ENCODE results near the gene IFNA16.

The IFNA16 gene

DNA sequence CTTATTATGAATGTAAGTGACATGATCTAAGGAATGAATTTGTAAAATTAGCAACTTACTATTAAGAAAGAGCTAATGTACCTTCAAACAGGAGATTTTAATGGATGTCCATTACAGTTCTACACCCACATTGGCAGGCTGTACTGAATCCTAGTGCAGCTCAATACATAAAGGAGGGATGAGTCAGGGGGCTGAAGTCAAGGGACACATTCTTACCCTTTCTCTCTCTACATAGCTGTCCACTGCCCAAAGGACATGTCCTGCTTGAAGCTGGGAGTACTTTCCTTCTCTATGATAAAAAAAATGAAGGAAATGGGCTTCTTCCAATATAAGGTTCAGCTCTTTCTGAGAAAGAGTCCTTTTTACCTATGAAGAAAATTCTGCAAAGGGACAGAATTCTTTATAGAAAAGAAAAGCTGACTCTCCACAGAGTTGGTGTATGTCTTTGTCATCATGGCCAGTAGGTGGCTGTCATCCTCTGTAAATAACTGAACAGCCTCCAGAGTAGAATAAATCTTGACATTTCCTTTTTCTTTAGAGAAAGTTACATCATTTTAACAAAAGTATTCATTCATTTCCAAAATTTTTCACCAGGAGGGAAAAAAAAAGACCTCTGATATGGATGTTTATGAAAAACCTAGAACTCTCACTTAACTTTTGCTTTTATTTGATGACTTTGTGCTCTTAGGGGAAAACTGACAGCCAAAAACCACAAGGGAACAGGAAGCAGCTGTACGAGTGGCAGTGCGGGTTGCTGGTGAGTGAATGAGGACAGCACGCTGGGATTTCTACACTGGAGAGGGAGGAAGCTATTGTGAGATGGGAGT is 35.8 kb upstream of the IFNA16 start:
- H3K9me2 ChIP-seq (replicated peaks; ENCODE audit: insufficient read depth, low read length) = no peaks in the 10 kb centered on the region
- H3K4me3 ChIP-seq (ENCODE audit: low read length) = no peak overlapping the region
- H4K20me1 ChIP-seq (ENCODE audit: insufficient read depth, low read length) = no peaks in the 10 kb centered on the region
- H3F3A ChIP-seq (ENCODE audit: insufficient read depth, low read length) = no peaks in the 10 kb centered on the region
- H3K9me3 ChIP-seq (replicated peaks; ENCODE audit: insufficient read depth, low read length) = no peaks in the 10 kb centered on the region
- no peak overlapping the region for H3K27ac ChIP-seq (ENCODE audit: low read length)
- H2AFZ ChIP-seq (ENCODE audit: low read length) = no peak overlapping the region
- DNase-seq = peak; percentile 25
- peaks cover 18% of the 10 kb centered on the region for H3K27me3 ChIP-seq (replicated peaks; ENCODE audit: insufficient read depth, low read length)
- TF ChIP-seq EZH2phosphoT487 (IDR thresholded peaks at IDR 0.05; ENCODE audit: low read length) (no peak), EZH2 (optimal IDR thresholded peaks at IDR 0.05; ENCODE audit: low read depth, low read length) (no peak)
- TF ChIP-seq, protein P1, sequence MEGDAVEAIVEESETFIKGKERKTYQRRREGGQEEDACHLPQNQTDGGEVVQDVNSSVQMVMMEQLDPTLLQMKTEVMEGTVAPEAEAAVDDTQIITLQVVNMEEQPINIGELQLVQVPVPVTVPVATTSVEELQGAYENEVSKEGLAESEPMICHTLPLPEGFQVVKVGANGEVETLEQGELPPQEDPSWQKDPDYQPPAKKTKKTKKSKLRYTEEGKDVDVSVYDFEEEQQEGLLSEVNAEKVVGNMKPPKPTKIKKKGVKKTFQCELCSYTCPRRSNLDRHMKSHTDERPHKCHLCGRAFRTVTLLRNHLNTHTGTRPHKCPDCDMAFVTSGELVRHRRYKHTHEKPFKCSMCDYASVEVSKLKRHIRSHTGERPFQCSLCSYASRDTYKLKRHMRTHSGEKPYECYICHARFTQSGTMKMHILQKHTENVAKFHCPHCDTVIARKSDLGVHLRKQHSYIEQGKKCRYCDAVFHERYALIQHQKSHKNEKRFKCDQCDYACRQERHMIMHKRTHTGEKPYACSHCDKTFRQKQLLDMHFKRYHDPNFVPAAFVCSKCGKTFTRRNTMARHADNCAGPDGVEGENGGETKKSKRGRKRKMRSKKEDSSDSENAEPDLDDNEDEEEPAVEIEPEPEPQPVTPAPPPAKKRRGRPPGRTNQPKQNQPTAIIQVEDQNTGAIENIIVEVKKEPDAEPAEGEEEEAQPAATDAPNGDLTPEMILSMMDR (IDR thresholded peaks at IDR 0.05; ENCODE audit: low read length) = peak; percentile 44
- no peaks in the 10 kb centered on the region for H3K4me1 ChIP-seq (ENCODE audit: low read length)
- H3K36me3 ChIP-seq (replicated peaks; ENCODE audit: insufficient read depth, low read length) = no peaks in the 10 kb centered on the region
- H3K4me2 ChIP-seq (ENCODE audit: low read depth, low read length) = 0 out of 2 replicates have a peak overlapping the region, but pooled peaks have one; percentile 12
- H3K9ac ChIP-seq (ENCODE audit: low read length) = no peak overlapping the region
- no peaks in the 10 kb centered on the region for H3K79me2 ChIP-seq (ENCODE audit: low read length)

DNA sequence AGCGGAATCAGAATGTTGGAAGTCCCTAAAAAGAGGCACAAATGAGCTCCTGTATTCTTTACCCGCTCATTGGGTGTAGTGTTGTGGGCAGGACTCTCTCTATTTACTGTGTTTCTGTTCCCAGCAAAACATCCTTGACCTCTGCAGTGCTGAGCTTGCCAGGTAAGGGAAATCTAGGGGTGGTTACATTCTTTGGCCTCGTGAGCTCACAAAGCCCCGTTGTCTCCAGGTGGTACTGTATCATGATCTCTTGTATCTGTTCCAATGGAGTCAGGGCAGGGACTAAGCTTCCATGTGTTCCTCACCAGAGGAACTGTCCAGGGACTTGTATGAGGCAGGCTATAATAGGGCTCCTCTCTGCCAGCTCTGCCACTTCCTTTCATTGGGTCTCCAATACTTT is 34.5 kb upstream of the IFNA16 start:
- no peak for DNase-seq
- H3K9ac ChIP-seq (ENCODE audit: low read length) = no peak overlapping the region
- H4K20me1 ChIP-seq (ENCODE audit: insufficient read depth, low read length) = no peaks in the 10 kb centered on the region
- no peaks in the 10 kb centered on the region for H3K4me1 ChIP-seq (ENCODE audit: low read length)
- H3K27me3 ChIP-seq (replicated peaks; ENCODE audit: insufficient read depth, low read length) = peaks cover 18% of the 10 kb centered on the region
- H3K27ac ChIP-seq (ENCODE audit: low read length) = no peak overlapping the region
- H3K9me3 ChIP-seq (replicated peaks; ENCODE audit: insufficient read depth, low read length) = no peaks in the 10 kb centered on the region
- H2AFZ ChIP-seq (ENCODE audit: low read length) = no peak overlapping the region
- H3F3A ChIP-seq (ENCODE audit: insufficient read depth, low read length) = no peaks in the 10 kb centered on the region
- H3K9me2 ChIP-seq (replicated peaks; ENCODE audit: insufficient read depth, low read length) = no peaks in the 10 kb centered on the region
- H3K4me2 ChIP-seq (ENCODE audit: low read depth, low read length) = no peak overlapping the region
- TF ChIP-seq EZH2 (optimal IDR thresholded peaks at IDR 0.05; ENCODE audit: low read depth, low read length) (no peak), EZH2phosphoT487 (IDR thresholded peaks at IDR 0.05; ENCODE audit: low read length) (no peak)
- TF ChIP-seq, protein P1 (IDR thresholded peaks at IDR 0.05; ENCODE audit: low read length) = no peak
- H3K4me3 ChIP-seq (ENCODE audit: low read length) = no peak overlapping the region
- no peaks in the 10 kb centered on the region for H3K79me2 ChIP-seq (ENCODE audit: low read length)
- H3K36me3 ChIP-seq (replicated peaks; ENCODE audit: insufficient read depth, low read length) = no peaks in the 10 kb centered on the region

DNA sequence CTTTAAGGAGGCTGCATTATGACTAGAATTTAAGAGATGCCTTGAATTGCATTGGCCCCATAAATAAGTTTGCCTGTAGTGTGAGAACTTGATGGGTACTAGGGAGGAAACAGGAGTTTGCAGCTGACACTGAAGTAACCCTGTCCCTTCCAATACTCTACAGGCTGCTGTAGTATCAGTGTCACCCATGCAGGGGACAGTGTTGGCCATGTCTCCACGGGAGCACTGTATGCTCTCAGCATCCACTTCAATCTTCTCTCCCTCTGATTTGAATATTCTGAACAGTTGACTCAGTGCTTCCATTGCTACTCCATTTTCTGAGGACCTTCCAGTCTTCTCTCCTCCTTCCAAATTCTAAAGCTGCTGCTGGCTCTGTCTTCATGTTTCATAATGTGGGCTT is 34.1 kb upstream of the IFNA16 start:
- H3K27ac ChIP-seq (ENCODE audit: low read length) = no peak overlapping the region
- H3K36me3 ChIP-seq (replicated peaks; ENCODE audit: insufficient read depth, low read length) = no peaks in the 10 kb centered on the region
- H3K9me2 ChIP-seq (replicated peaks; ENCODE audit: insufficient read depth, low read length) = no peaks in the 10 kb centered on the region
- no peaks in the 10 kb centered on the region for H3K79me2 ChIP-seq (ENCODE audit: low read length)
- no peak for DNase-seq
- H3K4me3 ChIP-seq (ENCODE audit: low read length) = no peak overlapping the region
- H3K27me3 ChIP-seq (replicated peaks; ENCODE audit: insufficient read depth, low read length) = peaks cover 18% of the 10 kb centered on the region
- H3K9me3 ChIP-seq (replicated peaks; ENCODE audit: insufficient read depth, low read length) = no peaks in the 10 kb centered on the region
- H4K20me1 ChIP-seq (ENCODE audit: insufficient read depth, low read length) = no peaks in the 10 kb centered on the region
- no peak overlapping the region for H3K9ac ChIP-seq (ENCODE audit: low read length)
- no peaks in the 10 kb centered on the region for H3K4me1 ChIP-seq (ENCODE audit: low read length)
- H3F3A ChIP-seq (ENCODE audit: insufficient read depth, low read length) = no peaks in the 10 kb centered on the region
- H3K4me2 ChIP-seq (ENCODE audit: low read depth, low read length) = no peak overlapping the region
- no peak overlapping the region for H2AFZ ChIP-seq (ENCODE audit: low read length)
- TF ChIP-seq EZH2 (optimal IDR thresholded peaks at IDR 0.05; ENCODE audit: low read depth, low read length) (no peak), EZH2phosphoT487 (IDR thresholded peaks at IDR 0.05; ENCODE audit: low read length) (no peak)
- TF ChIP-seq, protein P1 (IDR thresholded peaks at IDR 0.05; ENCODE audit: low read length) = no peak
